H1 (cell line): ENCODE data around the gene CYTL1.

ENCODE experiments used
- CBX5 ChIP-seq: fragments of 300-800, 300-1000 bp; sonication (generic); IDR thresholded peaks from 2 replicates; pipeline ENCODE4 v1.7.1; 2016; ENCODE audit warnings: antibody characterized with exemption, low read length, low read depth
- EZH2 ChIP-seq: fragments of 200-600 bp; sonication (generic); IDR thresholded peaks from 2 replicates; pipeline ENCODE4 v1.7.1; 2012; ENCODE audit warnings: low read depth, mild to moderate bottlenecking, moderate library complexity, low read length, inconsistent platforms; ENCODE audit not compliant: severe bottlenecking
- GABPA ChIP-seq: IDR thresholded peaks from 2 replicates; pipeline ENCODE4 v1.6.1; 2011; ENCODE audit warnings: mild to moderate bottlenecking, low read length, moderate library complexity, borderline replicate concordance; ENCODE audit not compliant: insufficient read depth
- POLR2A ChIP-seq, 2 experiments: IDR thresholded peaks; 1 replicate in 1 of 2; 2 replicates in 1 of 2; pipeline ENCODE4 v1.6.1; 2011; ENCODE audit warnings: low read depth in 2 of 2, low read length in 2 of 2, mild to moderate bottlenecking in 2 of 2; ENCODE audit errors: control extremely low read depth in 1 of 2
- TAF1 ChIP-seq: IDR thresholded peaks from 2 replicates; pipeline ENCODE4 v1.6.1; 2011; ENCODE audit warnings: mild to moderate bottlenecking, low read depth, low read length
- TF ChIP-seq, protein P1 (sequence below), 3 experiments: IDR thresholded peaks; 1 replicate in 2 of 3; 2 replicates in 1 of 3; pipeline versions ENCODE4 v1.5.1 to v1.6.1; 2011; ENCODE audit warnings: low read length in 3 of 3, mild to moderate bottlenecking in 3 of 3, inconsistent platforms in 2 of 3, low read depth in 1 of 3, moderate library complexity in 1 of 3; ENCODE audit not compliant: insufficient read depth in 1 of 3; ENCODE audit errors: control extremely low read depth in 1 of 3
- TF ChIP-seq, protein P2 (sequence below): IDR thresholded peaks from 2 replicates; pipeline ENCODE4 v1.6.1; 2011; ENCODE audit warnings: low read length, improper control_type of control experiment
- TF ChIP-seq, protein P3 (sequence below): IDR thresholded peaks from 2 replicates; pipeline ENCODE4 v1.6.1; 2012; ENCODE audit warnings: inconsistent platforms

DNA sequence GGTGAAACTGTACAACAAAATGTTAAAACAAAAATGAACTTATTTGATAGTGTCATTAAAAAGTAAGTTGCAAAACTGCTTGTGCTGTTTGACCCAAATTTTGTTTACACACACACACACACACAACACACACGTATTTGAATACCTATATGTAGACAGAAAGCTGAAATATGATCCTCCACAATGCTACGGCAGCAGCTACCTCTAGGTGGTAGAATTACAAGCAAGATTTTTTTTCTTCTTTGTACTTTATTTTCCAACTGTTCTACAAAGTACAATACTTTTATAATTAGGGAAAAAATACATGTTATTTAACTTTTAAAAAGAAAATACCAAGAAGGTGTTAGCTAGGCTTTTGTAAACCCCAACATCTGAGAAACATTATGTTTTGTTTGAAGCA, 1.2 kb downstream of the CYTL1 start:
- TF ChIP-seq, protein P1, sequence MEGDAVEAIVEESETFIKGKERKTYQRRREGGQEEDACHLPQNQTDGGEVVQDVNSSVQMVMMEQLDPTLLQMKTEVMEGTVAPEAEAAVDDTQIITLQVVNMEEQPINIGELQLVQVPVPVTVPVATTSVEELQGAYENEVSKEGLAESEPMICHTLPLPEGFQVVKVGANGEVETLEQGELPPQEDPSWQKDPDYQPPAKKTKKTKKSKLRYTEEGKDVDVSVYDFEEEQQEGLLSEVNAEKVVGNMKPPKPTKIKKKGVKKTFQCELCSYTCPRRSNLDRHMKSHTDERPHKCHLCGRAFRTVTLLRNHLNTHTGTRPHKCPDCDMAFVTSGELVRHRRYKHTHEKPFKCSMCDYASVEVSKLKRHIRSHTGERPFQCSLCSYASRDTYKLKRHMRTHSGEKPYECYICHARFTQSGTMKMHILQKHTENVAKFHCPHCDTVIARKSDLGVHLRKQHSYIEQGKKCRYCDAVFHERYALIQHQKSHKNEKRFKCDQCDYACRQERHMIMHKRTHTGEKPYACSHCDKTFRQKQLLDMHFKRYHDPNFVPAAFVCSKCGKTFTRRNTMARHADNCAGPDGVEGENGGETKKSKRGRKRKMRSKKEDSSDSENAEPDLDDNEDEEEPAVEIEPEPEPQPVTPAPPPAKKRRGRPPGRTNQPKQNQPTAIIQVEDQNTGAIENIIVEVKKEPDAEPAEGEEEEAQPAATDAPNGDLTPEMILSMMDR (IDR thresholded peaks at IDR 0.05; ENCODE audit: control extremely low read depth in 1 of 3, insufficient read depth in 1 of 3, low read depth in 1 of 3, low read length in 3 of 3) = no peak
- TF ChIP-seq, protein P2, sequence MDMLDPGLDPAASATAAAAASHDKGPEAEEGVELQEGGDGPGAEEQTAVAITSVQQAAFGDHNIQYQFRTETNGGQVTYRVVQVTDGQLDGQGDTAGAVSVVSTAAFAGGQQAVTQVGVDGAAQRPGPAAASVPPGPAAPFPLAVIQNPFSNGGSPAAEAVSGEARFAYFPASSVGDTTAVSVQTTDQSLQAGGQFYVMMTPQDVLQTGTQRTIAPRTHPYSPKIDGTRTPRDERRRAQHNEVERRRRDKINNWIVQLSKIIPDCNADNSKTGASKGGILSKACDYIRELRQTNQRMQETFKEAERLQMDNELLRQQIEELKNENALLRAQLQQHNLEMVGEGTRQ = no peak
- TF ChIP-seq EZH2 (no peak), TAF1 (no peak), CBX5 (no peak), GABPA (no peak), POLR2A (IDR thresholded peaks at IDR 0.05; ENCODE audit: control extremely low read depth in 1 of 2, low read depth in 2 of 2, low read length in 2 of 2) (no peak)
- TF ChIP-seq, protein P3, sequence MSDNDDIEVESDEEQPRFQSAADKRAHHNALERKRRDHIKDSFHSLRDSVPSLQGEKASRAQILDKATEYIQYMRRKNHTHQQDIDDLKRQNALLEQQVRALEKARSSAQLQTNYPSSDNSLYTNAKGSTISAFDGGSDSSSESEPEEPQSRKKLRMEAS = no peak
